Cerebellar nuclear complex (tissue), 1 donor: ENCODE results near the gene NCKAP1.
"Not testable (repeated sequence)": the region's sequence is repeated elsewhere in the genome, so short reads cannot be mapped to it uniquely, and the experiment has no call there.

ENCODE experiments used
- DNase-seq, 2 experiments: peaks; one replicate each; lab custom pipeline; 2025; lab: John Stamatoyannopoulos, UW

The NCKAP1 gene

GRCh38 chr2:182999348-183000028 is 38.8 kb downstream of the NCKAP1 start:
- no peak for DNase-seq

GRCh38 chr2:182994228-182994912 is 43.9 kb downstream of the NCKAP1 start:
- DNase-seq = no peak

- no peak for DNase-seq
These were observed 55.3 kb downstream of the NCKAP1 start for GRCh38 chr2:182982941-182983340.

GRCh38 chr2:182981475-182981874 is 56.8 kb downstream of the NCKAP1 start:
- DNase-seq = not testable (repeated sequence)

GRCh38 chr2:182980652-182981051 is 57.6 kb downstream of the NCKAP1 start:
- DNase-seq = no peak

GRCh38 chr2:182980115-182980514 is 58.1 kb downstream of the NCKAP1 start:
- DNase-seq = peak in 1 of 2 experiments; percentile 16

- DNase-seq = no peak
These were observed 60.8 kb downstream of the NCKAP1 start for GRCh38 chr2:182977463-182977862.

GRCh38 chr2:182973441-182974352 is 64.6 kb downstream of the NCKAP1 start:
- no peak for DNase-seq

GRCh38 chr2:182972548-182972942 is 65.7 kb downstream of the NCKAP1 start:
- DNase-seq = no peak

GRCh38 chr2:182971820-182972547 is 66.3 kb downstream of the NCKAP1 start:
- DNase-seq = no peak

GRCh38 chr2:182970486-182970885 is 67.8 kb downstream of the NCKAP1 start:
- DNase-seq = no peak

- DNase-seq = no peak
These were observed 69.8 kb downstream of the NCKAP1 start for GRCh38 chr2:182968493-182968892.

GRCh38 chr2:182966356-182966755 is 71.9 kb downstream of the NCKAP1 start:
- DNase-seq = not testable (repeated sequence)

- DNase-seq = no peak
These were observed 75.6 kb downstream of the NCKAP1 start for GRCh38 chr2:182962641-182963040.

GRCh38 chr2:182960869-182961268 is 77.4 kb downstream of the NCKAP1 start:
- not testable (repeated sequence) for DNase-seq

- no peak for DNase-seq
These were observed 83.5 kb downstream of the NCKAP1 start for GRCh38 chr2:182954789-182955188.

GRCh38 chr2:182952741-182953450 is 85.4 kb downstream of the NCKAP1 start:
- no peak for DNase-seq

- DNase-seq = no peak
These were observed 86.2 kb downstream of the NCKAP1 start for GRCh38 chr2:182951948-182952663.

- DNase-seq = no peak
These were observed 87.7 kb downstream of the NCKAP1 start for GRCh38 chr2:182950546-182950945.

GRCh38 chr2:182949572-182950189 is 88.6 kb downstream of the NCKAP1 start:
- DNase-seq = no peak
